CD4-positive, alpha-beta T cell treated with Interleukin-2 at 100 ng/mL for 4 hours (primary cell): Measurements from ENCODE around the gene CCL28.
"Not testable (repeated sequence)": the region's sequence is repeated elsewhere in the genome, so short reads cannot be mapped to it uniquely, and the experiment has no call there.

Experiments used
- DNase-seq: peaks from one replicate; pipeline ENCODE4 v3.0.0-alpha.2; 2020; ENCODE audit warnings: low spot score

The CCL28 gene

GRCh38 chr5:43409809-43410271 is 2.4 kb downstream of the CCL28 start:
- DNase-seq: no peak

GRCh38 chr5:43402524-43403066 is 9.6 kb downstream of the CCL28 start:
- not testable (repeated sequence) for DNase-seq

GRCh38 chr5:43401827-43402226 is 10.4 kb downstream of the CCL28 start:
- DNase-seq: no peak

GRCh38 chr5:43400082-43400481 is 12.1 kb downstream of the CCL28 start:
- DNase-seq: no peak

- DNase-seq: peak; percentile 59
These were observed 15.4 kb downstream of the CCL28 start for GRCh38 chr5:43396762-43397304.

- no peak for DNase-seq
These were observed 21.7 kb downstream of the CCL28 start for GRCh38 chr5:43390471-43390870.

- DNase-seq: peak; percentile 71
These were observed 22.4 kb downstream of the CCL28 start for GRCh38 chr5:43389679-43390329.

- no peak for DNase-seq
These were observed 25.2 kb downstream of the CCL28 start for GRCh38 chr5:43386960-43387362.

- DNase-seq: no peak
These were observed 35.6 kb downstream of the CCL28 start for GRCh38 chr5:43376496-43377140.

GRCh38 chr5:43371821-43372220 is 40.4 kb downstream of the CCL28 start:
- no peak for DNase-seq

- DNase-seq: no peak
These were observed 41.8 kb downstream of the CCL28 start for GRCh38 chr5:43370352-43370751.

- no peak for DNase-seq
These were observed 42.5 kb downstream of the CCL28 start for GRCh38 chr5:43369651-43370050.

- DNase-seq: no peak
These were observed 44.1 kb downstream of the CCL28 start for GRCh38 chr5:43367909-43368669.

- no peak for DNase-seq
These were observed 44.7 kb downstream of the CCL28 start for GRCh38 chr5:43367453-43367852.

- not testable (repeated sequence) for DNase-seq
These were observed 45.4 kb downstream of the CCL28 start for GRCh38 chr5:43366680-43367246.

- DNase-seq: not testable (repeated sequence)
These were observed 47.0 kb downstream of the CCL28 start for GRCh38 chr5:43365155-43365554.

- DNase-seq: no peak
These were observed 48.6 kb downstream of the CCL28 start for GRCh38 chr5:43363445-43364152.

GRCh38 chr5:43362725-43363435 is 49.3 kb downstream of the CCL28 start:
- no peak for DNase-seq

- no peak for DNase-seq
These were observed 53.5 kb downstream of the CCL28 start for GRCh38 chr5:43358726-43359125.

GRCh38 chr5:43358301-43358700 is 53.9 kb downstream of the CCL28 start:
- no peak for DNase-seq

- no peak for DNase-seq
These were observed 54.3 kb downstream of the CCL28 start for GRCh38 chr5:43357878-43358281.
